ENCODE results near the gene ZMYND8.
"Not testable (repeated sequence)": the region's sequence is repeated elsewhere in the genome, so short reads cannot be mapped to it uniquely, and the experiment has no call there.

ZMYND8 gene

DNA sequence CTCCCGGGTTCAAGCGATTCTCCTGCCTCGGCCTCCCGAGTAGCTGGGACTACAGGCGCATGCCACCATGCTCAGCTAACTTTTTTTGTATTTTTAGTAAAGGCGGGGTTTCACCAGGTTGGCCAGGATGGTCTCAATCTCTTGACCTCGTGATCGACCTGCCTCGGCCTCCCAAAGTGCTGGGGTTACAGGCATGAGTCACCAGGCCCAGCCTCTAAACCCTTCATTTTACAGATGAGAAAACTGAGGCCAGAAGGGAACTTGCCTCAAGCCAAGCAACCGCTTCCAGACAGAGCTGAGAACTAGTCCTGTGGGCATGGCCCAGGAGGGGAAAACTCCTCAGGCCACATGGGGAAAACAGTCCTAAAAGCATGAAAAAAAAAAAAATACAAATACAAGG, 47.1 kb downstream of the ZMYND8 start:
- no peak for DNase-seq (ENCODE audit: extremely low spot score)
- ChIA-PET CTCF (no interaction called here), POLR2A (no interaction called here)
- TF ChIP-seq FOXM1 (IDR thresholded peaks at IDR 0.05; ENCODE audit: borderline replicate concordance) (no peak), SUZ12 (IDR thresholded peaks at IDR 0.05) (no peak), LEF1 (IDR thresholded peaks at IDR 0.05; ENCODE audit: borderline replicate concordance) (no peak), BHLHE40 (IDR thresholded peaks at IDR 0.05; ENCODE audit: borderline replicate concordance) (no peak), FOXA1 (IDR thresholded peaks at IDR 0.05) (no peak), ZNF384 (IDR thresholded peaks at IDR 0.05) (no peak), TARDBP (IDR thresholded peaks at IDR 0.05) (no peak), L3MBTL2 (conservative IDR thresholded peaks at IDR 0.05) (no peak), NFRKB (IDR thresholded peaks at IDR 0.05) (no peak), HDGF (IDR thresholded peaks at IDR 0.05; ENCODE audit: borderline replicate concordance) (no peak), FOXK2 (IDR thresholded peaks at IDR 0.05) (no peak), ELF4 (IDR thresholded peaks at IDR 0.05) (no peak), ARNT (IDR thresholded peaks at IDR 0.05) (no peak), SP1 (IDR thresholded peaks at IDR 0.05) (no peak), CTBP1 (IDR thresholded peaks at IDR 0.05; ENCODE audit: borderline replicate concordance) (no peak)
- TF ChIP-seq, protein P1, sequence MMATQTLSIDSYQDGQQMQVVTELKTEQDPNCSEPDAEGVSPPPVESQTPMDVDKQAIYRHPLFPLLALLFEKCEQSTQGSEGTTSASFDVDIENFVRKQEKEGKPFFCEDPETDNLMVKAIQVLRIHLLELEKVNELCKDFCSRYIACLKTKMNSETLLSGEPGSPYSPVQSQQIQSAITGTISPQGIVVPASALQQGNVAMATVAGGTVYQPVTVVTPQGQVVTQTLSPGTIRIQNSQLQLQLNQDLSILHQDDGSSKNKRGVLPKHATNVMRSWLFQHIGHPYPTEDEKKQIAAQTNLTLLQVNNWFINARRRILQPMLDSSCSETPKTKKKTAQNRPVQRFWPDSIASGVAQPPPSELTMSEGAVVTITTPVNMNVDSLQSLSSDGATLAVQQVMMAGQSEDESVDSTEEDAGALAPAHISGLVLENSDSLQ (IDR thresholded peaks at IDR 0.05) = no peak

- CTCF ChIA-PET; DNase-seq (ENCODE audit: extremely low spot score); POLR2A ChIA-PET: not testable (repeated sequence)
Observed at GRCh38 chr20:47307569-47307968, 48.9 kb downstream of the ZMYND8 start.

DNA sequence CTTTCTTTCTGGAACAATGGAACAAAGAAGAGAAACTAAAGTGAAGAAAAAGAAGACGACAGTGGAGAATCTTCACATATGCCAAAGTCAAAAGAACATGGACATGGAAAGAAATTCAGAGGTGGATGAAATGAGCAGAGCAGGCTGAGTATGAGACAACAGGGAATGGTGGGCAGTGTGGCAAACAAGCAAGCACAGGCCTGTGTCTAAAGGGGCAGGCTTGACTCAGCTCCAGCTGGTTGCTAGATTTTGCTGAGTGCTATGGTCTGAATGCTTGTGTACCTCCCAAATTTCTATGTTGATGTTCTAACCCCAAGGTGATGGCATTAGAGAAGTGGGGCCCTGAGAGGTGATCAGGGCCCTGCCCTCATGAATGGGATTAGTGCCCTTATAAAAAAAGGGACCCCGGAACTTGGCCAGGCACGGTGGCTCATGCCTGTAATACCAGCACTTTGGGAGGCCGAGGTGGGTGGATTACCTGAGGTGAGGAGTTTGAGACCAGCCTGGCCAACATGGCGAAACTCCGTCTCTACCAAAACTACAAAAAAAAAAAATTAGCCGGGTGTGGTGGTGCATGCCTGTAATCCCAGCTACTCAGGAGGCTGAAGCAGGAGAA, 49.6 kb downstream of the ZMYND8 start:
- ChIA-PET POLR2A (no interaction called here), CTCF (no interaction called here)
- TF ChIP-seq CTBP1 (IDR thresholded peaks at IDR 0.05; ENCODE audit: borderline replicate concordance) (no peak), LEF1 (IDR thresholded peaks at IDR 0.05; ENCODE audit: borderline replicate concordance) (no peak), HDGF (IDR thresholded peaks at IDR 0.05; ENCODE audit: borderline replicate concordance) (no peak), ZNF384 (IDR thresholded peaks at IDR 0.05) (no peak), FOXA1 (IDR thresholded peaks at IDR 0.05) (no peak), SUZ12 (IDR thresholded peaks at IDR 0.05) (no peak), TARDBP (IDR thresholded peaks at IDR 0.05) (no peak), NFRKB (IDR thresholded peaks at IDR 0.05) (no peak), ARNT (IDR thresholded peaks at IDR 0.05) (no peak), SP1 (IDR thresholded peaks at IDR 0.05) (no peak), FOXM1 (IDR thresholded peaks at IDR 0.05; ENCODE audit: borderline replicate concordance) (no peak), ELF4 (IDR thresholded peaks at IDR 0.05) (no peak), L3MBTL2 (conservative IDR thresholded peaks at IDR 0.05) (no peak), FOXK2 (IDR thresholded peaks at IDR 0.05) (no peak), BHLHE40 (IDR thresholded peaks at IDR 0.05; ENCODE audit: borderline replicate concordance) (no peak)
- TF ChIP-seq, protein P1 (IDR thresholded peaks at IDR 0.05) = no peak
- DNase-seq (ENCODE audit: extremely low spot score) = no peak

- POLR2A ChIA-PET = no interaction called here
- CTCF ChIA-PET = no interaction called here
- TF ChIP-seq FOXM1 (IDR thresholded peaks at IDR 0.05; ENCODE audit: borderline replicate concordance) (no peak), SP1 (IDR thresholded peaks at IDR 0.05) (no peak), ARNT (IDR thresholded peaks at IDR 0.05) (no peak), SUZ12 (IDR thresholded peaks at IDR 0.05) (no peak), TARDBP (IDR thresholded peaks at IDR 0.05) (no peak), FOXK2 (IDR thresholded peaks at IDR 0.05) (no peak), ZNF384 (IDR thresholded peaks at IDR 0.05) (no peak), HDGF (IDR thresholded peaks at IDR 0.05; ENCODE audit: borderline replicate concordance) (no peak), ELF4 (IDR thresholded peaks at IDR 0.05) (no peak), CTBP1 (IDR thresholded peaks at IDR 0.05; ENCODE audit: borderline replicate concordance) (no peak), LEF1 (IDR thresholded peaks at IDR 0.05; ENCODE audit: borderline replicate concordance) (no peak)
- TF ChIP-seq, protein P1 (IDR thresholded peaks at IDR 0.05) = no peak
- DNase-seq (ENCODE audit: extremely low spot score) = no peak
Observed at GRCh38 chr20:47306095-47306494, 50.4 kb downstream of the ZMYND8 start.

GRCh38 chr20:47305667-47306066, 50.8 kb downstream of the ZMYND8 start:
- TF ChIP-seq L3MBTL2 (conservative IDR thresholded peaks at IDR 0.05) (no peak), BHLHE40 (IDR thresholded peaks at IDR 0.05; ENCODE audit: borderline replicate concordance) (no peak), TARDBP (IDR thresholded peaks at IDR 0.05) (no peak)
- DNase-seq (ENCODE audit: extremely low spot score) = no peak
- POLR2A ChIA-PET = no interaction called here
- CTCF ChIA-PET = no interaction called here

DNA sequence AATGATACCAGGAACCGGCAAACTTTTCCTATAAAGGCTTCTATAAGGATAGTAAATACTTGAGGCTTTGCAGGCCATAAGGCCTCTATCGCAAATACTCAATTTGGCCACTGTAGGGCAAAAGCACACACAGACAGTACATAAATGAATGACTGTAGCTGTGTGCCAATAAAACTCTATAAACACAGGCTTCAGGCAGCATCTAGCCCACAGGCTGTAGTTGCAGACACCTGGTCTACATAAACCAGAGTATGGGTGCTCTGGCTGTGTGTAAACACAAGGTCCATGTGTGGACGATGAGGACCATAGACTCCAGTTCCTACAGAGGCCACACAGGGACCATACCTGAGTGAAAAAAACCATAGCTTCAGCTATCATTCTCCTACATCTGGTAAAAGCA, 52.2 kb downstream of the ZMYND8 start:
- ChIA-PET POLR2A (interaction anchor here (1.0 kb wide), 1 partner anchor 52 kb away, joined by 3 read pairs; the partner anchor contains the start of gene ZMYND8), CTCF (interaction anchor here (1.5 kb wide), 1 partner anchor 80 kb away, joined by 6 read pairs; no protein-coding TSS in a partner anchor)
- DNase-seq (ENCODE audit: extremely low spot score) = no peak
- TF ChIP-seq FOXA1 (IDR thresholded peaks at IDR 0.05) (no peak), NFRKB (IDR thresholded peaks at IDR 0.05) (no peak), TARDBP (IDR thresholded peaks at IDR 0.05) (no peak), L3MBTL2 (conservative IDR thresholded peaks at IDR 0.05) (no peak), FOXK2 (IDR thresholded peaks at IDR 0.05) (no peak), ELF4 (IDR thresholded peaks at IDR 0.05) (no peak), LEF1 (IDR thresholded peaks at IDR 0.05; ENCODE audit: borderline replicate concordance) (no peak), BHLHE40 (IDR thresholded peaks at IDR 0.05; ENCODE audit: borderline replicate concordance) (no peak)
